ENCODE data around the gene PAFAH1B1. TPM values are rescaled to one million over a fixed set of nuclear protein-coding genes. Genes with fewer than 3 reads are reported as not detected.

The PAFAH1B1 gene
- total and polyA plus RNA-seq, 10 of the 15 experiments (the other 5 are each of a cell fraction or from before 2014, with no cell fraction given): 28.9 to 107 (median 49.1) TPM

DNA sequence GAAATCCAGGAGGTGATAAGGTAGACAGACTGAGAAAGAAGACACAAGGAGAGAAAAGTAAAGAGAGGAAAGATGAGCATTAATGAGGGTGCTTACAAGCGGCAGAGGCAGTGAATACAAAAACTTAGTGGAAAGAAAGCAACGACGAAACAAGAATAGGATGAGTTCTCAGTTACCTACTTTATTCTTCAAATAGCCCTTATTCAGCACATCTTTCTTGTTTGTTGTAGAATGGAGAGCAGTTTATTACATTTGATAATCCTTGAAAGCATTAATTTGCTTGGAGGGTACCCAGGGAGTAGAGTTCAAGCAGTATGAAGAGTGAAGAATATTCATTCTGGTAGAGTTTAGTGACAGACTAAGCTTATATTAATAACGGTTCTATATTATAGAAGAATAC lies 22.4 kb downstream of the PAFAH1B1 start (continued):
- TF ChIP-seq, protein P1, sequence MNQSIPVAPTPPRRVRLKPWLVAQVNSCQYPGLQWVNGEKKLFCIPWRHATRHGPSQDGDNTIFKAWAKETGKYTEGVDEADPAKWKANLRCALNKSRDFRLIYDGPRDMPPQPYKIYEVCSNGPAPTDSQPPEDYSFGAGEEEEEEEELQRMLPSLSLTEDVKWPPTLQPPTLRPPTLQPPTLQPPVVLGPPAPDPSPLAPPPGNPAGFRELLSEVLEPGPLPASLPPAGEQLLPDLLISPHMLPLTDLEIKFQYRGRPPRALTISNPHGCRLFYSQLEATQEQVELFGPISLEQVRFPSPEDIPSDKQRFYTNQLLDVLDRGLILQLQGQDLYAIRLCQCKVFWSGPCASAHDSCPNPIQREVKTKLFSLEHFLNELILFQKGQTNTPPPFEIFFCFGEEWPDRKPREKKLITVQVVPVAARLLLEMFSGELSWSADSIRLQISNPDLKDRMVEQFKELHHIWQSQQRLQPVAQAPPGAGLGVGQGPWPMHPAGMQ (IDR thresholded peaks at IDR 0.05; ENCODE audit: borderline replicate concordance): no peak
- TF ChIP-seq E4F1 (IDR thresholded peaks at IDR 0.05; ENCODE audit: borderline replicate concordance, partially characterized antibody) (no peak), STAT1 (conservative IDR thresholded peaks at IDR 0.05) (no peak), EP300 (IDR thresholded peaks at IDR 0.05; ENCODE audit: borderline replicate concordance in 1 of 2, control insufficient read depth in 1 of 2, low read depth in 2 of 2, low read length in 2 of 2) (no peak), RAD21 (IDR thresholded peaks at IDR 0.05; ENCODE audit: insufficient read depth, low read depth, low read length) (no peak), TBL1XR1 (IDR thresholded peaks at IDR 0.05; ENCODE audit: low read depth, low read length) (no peak), ZBED1 (IDR thresholded peaks at IDR 0.05; ENCODE audit: borderline replicate concordance) (no peak), NFYA (IDR thresholded peaks at IDR 0.05; ENCODE audit: borderline replicate concordance, low read depth, low read length) (no peak)
- TF ChIP-seq, protein P2, sequence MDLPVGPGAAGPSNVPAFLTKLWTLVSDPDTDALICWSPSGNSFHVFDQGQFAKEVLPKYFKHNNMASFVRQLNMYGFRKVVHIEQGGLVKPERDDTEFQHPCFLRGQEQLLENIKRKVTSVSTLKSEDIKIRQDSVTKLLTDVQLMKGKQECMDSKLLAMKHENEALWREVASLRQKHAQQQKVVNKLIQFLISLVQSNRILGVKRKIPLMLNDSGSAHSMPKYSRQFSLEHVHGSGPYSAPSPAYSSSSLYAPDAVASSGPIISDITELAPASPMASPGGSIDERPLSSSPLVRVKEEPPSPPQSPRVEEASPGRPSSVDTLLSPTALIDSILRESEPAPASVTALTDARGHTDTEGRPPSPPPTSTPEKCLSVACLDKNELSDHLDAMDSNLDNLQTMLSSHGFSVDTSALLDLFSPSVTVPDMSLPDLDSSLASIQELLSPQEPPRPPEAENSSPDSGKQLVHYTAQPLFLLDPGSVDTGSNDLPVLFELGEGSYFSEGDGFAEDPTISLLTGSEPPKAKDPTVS (IDR thresholded peaks at IDR 0.05; ENCODE audit: low read depth, low read length): no peak
